Measurements from ENCODE around the gene FBLN7. TPM values are rescaled to one million over a fixed set of nuclear protein-coding genes. Genes with fewer than 3 reads are reported as not detected.

The FBLN7 gene
- total and polyA plus RNA-seq, 2 experiments from 2014 or later: 0.11 to 1.6 TPM

GRCh38 chr2:112153501-112153900 lies 15.3 kb downstream of the FBLN7 start:
- no peak for DNase-seq
- Histone ChIP-seq H3K79me2 (ENCODE audit: insufficient read depth) (no peaks in the 10 kb centered on the region), H3K36me3 (ENCODE audit: low read depth) (no peaks in the 10 kb centered on the region), H3K9me2 (ENCODE audit: insufficient read depth) (no peaks in the 10 kb centered on the region), H3K4me3 (no peak overlapping the region), H3K4me1 (ENCODE audit: insufficient read depth) (peaks cover 20% of the 10 kb centered on the region), H3K27me3 (replicated peaks; ENCODE audit: insufficient read depth) (no peaks in the 10 kb centered on the region), H3F3A (ENCODE audit: insufficient read depth) (peaks cover 17% of the 10 kb centered on the region), H3K9ac (no peak overlapping the region), H3K4me2 (ENCODE audit: unreplicated experiment) (no peak overlapping the region), H3K9me3 (ENCODE audit: low read depth) (no peaks in the 10 kb centered on the region), H2AFZ (no peak overlapping the region), H3K27ac (no peak overlapping the region), H4K20me1 (ENCODE audit: insufficient read depth) (no peaks in the 10 kb centered on the region)
- in situ Hi-C loops (cut with MboI): no loop called here
- WGBS, 2 experiments (ENCODE audit: low coverage in 1 of 2, low lambda C conversion rate in 2 of 2, missing lambda C conversion rate in 2 of 2): 94 to 98% methylated on average over 10 of the region's 10 CpGs
- TF ChIP-seq EZH2phosphoT487 (IDR thresholded peaks at IDR 0.05; ENCODE audit: insufficient read depth, low read depth) (no peak), EZH2 (IDR thresholded peaks at IDR 0.05; ENCODE audit: insufficient read depth, poor library complexity, severe bottlenecking) (no peak)

- Histone ChIP-seq H3K4me1 (ENCODE audit: insufficient read depth) (peaks cover 19% of the 10 kb centered on the region), H3K4me3 (no peak overlapping the region), H3K9ac (no peak overlapping the region), H3K4me2 (ENCODE audit: unreplicated experiment) (no peak overlapping the region), H3K9me3 (ENCODE audit: low read depth) (no peaks in the 10 kb centered on the region), H3K36me3 (ENCODE audit: low read depth) (no peaks in the 10 kb centered on the region), H3K27me3 (replicated peaks; ENCODE audit: insufficient read depth) (no peaks in the 10 kb centered on the region), H2AFZ (no peak overlapping the region), H3K9me2 (ENCODE audit: insufficient read depth) (no peaks in the 10 kb centered on the region), H4K20me1 (ENCODE audit: insufficient read depth) (no peaks in the 10 kb centered on the region), H3K79me2 (ENCODE audit: insufficient read depth) (no peaks in the 10 kb centered on the region), H3K27ac (no peak overlapping the region), H3F3A (ENCODE audit: insufficient read depth) (peaks cover 14% of the 10 kb centered on the region)
- TF ChIP-seq EZH2 (IDR thresholded peaks at IDR 0.05; ENCODE audit: insufficient read depth, poor library complexity, severe bottlenecking) (no peak), EZH2phosphoT487 (IDR thresholded peaks at IDR 0.05; ENCODE audit: insufficient read depth, low read depth) (no peak)
- in situ Hi-C loops (cut with MboI): no loop called here
- no peak for DNase-seq
- 91 to 92% methylated on average over 14 of the region's 14 CpGs for WGBS, 2 experiments (ENCODE audit: low coverage in 1 of 2, low lambda C conversion rate in 2 of 2, missing lambda C conversion rate in 2 of 2)
Observed at GRCh38 chr2:112154246-112155117, 16.3 kb downstream of the FBLN7 start.

GRCh38 chr2:112155331-112156151 lies 17.4 kb downstream of the FBLN7 start:
- H3K9me3 ChIP-seq (ENCODE audit: low read depth): no peaks in the 10 kb centered on the region
- no peaks in the 10 kb centered on the region for H3K36me3 ChIP-seq (ENCODE audit: low read depth)
- no peak overlapping the region for H3K9ac ChIP-seq
- 88 to 89% methylated on average over 27 of the region's 27 CpGs for WGBS, 2 experiments (ENCODE audit: low coverage in 1 of 2, low lambda C conversion rate in 2 of 2, missing lambda C conversion rate in 2 of 2)
- no peak overlapping the region for H3K4me3 ChIP-seq
- no peaks in the 10 kb centered on the region for H3K79me2 ChIP-seq (ENCODE audit: insufficient read depth)
- H3K27ac ChIP-seq: no peak overlapping the region
- peaks cover 11% of the 10 kb centered on the region for H3K4me1 ChIP-seq (ENCODE audit: insufficient read depth)
- no peaks in the 10 kb centered on the region for H3K9me2 ChIP-seq (ENCODE audit: insufficient read depth)
- no peak overlapping the region for H2AFZ ChIP-seq
- no peak overlapping the region for H3K4me2 ChIP-seq (ENCODE audit: unreplicated experiment)
- TF ChIP-seq EZH2 (IDR thresholded peaks at IDR 0.05; ENCODE audit: insufficient read depth, poor library complexity, severe bottlenecking) (no peak), EZH2phosphoT487 (IDR thresholded peaks at IDR 0.05; ENCODE audit: insufficient read depth, low read depth) (no peak)
- no peaks in the 10 kb centered on the region for H3K27me3 ChIP-seq (replicated peaks; ENCODE audit: insufficient read depth)
- in situ Hi-C loops (cut with MboI): no loop called here
- no peaks in the 10 kb centered on the region for H4K20me1 ChIP-seq (ENCODE audit: insufficient read depth)
- no peak for DNase-seq
- H3F3A ChIP-seq (ENCODE audit: insufficient read depth): peaks cover 6% of the 10 kb centered on the region; the same call in 1 of the 2 replicates

GRCh38 chr2:112156152-112156986 lies 18.2 kb downstream of the FBLN7 start:
- WGBS, 2 experiments (ENCODE audit: low coverage in 1 of 2, low lambda C conversion rate in 2 of 2, missing lambda C conversion rate in 2 of 2): 79 to 82% methylated on average over 21 of the region's 21 CpGs
- Histone ChIP-seq H2AFZ (no peak overlapping the region), H3K9me2 (ENCODE audit: insufficient read depth) (no peaks in the 10 kb centered on the region), H3K4me1 (ENCODE audit: insufficient read depth) (peaks cover 3% of the 10 kb centered on the region; the same call in 1 of the 2 replicates), H3K36me3 (ENCODE audit: low read depth) (no peaks in the 10 kb centered on the region), H3K27me3 (replicated peaks; ENCODE audit: insufficient read depth) (no peaks in the 10 kb centered on the region), H3K79me2 (ENCODE audit: insufficient read depth) (no peaks in the 10 kb centered on the region), H3K9me3 (ENCODE audit: low read depth) (no peaks in the 10 kb centered on the region), H3K9ac (no peak overlapping the region), H3K4me3 (no peak overlapping the region), H3K27ac (no peak overlapping the region), H4K20me1 (ENCODE audit: insufficient read depth) (no peaks in the 10 kb centered on the region), H3F3A (ENCODE audit: insufficient read depth) (no peaks in the 10 kb centered on the region), H3K4me2 (ENCODE audit: unreplicated experiment) (no peak overlapping the region)
- DNase-seq: peak; percentile 49
- no peak for TF ChIP-seq EZH2 (IDR thresholded peaks at IDR 0.05; ENCODE audit: insufficient read depth, poor library complexity, severe bottlenecking)
- in situ Hi-C loops (cut with MboI): no loop called here
